ENCODE data around the gene ATG7. TPM values are rescaled to one million over a fixed set of nuclear protein-coding genes. Genes with fewer than 3 reads are reported as not detected.

ATG7 gene
- total and polyA plus RNA-seq, 12 donors: 9.1 to 118 (median 40.0) TPM

DNA sequence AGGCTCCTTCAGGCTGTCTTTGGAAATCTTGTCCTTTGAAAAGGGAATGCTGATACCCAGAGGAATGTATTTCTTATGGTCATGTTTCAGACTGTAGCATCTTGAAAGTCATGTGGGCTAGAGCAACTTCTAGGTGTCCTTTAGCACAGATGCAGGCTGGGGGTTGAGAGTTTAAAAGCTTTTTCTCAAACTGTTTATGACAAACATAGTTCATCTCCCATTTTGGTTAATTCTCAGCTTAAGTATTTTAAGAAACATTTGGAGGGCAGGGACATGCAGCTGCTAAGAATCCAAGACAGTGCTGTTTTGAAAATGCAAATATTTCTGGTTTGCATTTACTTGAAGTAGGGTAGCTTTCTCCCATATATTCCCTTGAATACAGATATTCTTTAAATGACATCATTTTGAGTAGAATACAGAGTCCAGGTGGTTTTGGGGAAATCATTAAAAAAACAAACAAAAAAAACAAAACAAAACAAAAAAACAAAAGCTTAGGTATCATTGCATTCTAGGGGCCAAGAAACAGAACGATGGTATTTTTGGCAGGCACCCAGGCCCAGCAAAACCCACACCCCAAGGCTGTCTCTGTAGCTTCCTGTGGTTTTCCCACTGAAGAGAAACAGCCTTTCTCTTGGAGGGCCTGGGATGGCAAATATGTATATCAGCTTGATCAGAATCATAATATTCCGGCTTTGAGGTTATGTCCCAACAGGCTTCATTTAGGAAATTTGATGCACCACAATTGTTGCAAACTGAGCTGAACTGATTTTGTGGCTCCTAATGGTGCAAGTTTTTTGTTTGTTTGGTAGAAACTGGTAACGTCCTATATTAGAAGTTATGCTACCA is 120.0 kb downstream of the ATG7 start:
- no peak for TF ChIP-seq POLR2A (IDR thresholded peaks at IDR 0.05)
- TF ChIP-seq, protein P1, sequence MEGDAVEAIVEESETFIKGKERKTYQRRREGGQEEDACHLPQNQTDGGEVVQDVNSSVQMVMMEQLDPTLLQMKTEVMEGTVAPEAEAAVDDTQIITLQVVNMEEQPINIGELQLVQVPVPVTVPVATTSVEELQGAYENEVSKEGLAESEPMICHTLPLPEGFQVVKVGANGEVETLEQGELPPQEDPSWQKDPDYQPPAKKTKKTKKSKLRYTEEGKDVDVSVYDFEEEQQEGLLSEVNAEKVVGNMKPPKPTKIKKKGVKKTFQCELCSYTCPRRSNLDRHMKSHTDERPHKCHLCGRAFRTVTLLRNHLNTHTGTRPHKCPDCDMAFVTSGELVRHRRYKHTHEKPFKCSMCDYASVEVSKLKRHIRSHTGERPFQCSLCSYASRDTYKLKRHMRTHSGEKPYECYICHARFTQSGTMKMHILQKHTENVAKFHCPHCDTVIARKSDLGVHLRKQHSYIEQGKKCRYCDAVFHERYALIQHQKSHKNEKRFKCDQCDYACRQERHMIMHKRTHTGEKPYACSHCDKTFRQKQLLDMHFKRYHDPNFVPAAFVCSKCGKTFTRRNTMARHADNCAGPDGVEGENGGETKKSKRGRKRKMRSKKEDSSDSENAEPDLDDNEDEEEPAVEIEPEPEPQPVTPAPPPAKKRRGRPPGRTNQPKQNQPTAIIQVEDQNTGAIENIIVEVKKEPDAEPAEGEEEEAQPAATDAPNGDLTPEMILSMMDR (IDR thresholded peaks at IDR 0.05): no peak
- WGBS, 4 donors: 46 to 65% (median 56%) methylated on average over 3 of the region's 3 CpGs
- Histone ChIP-seq H3K27me3 (no peaks in the 10 kb centered on the region), H3K4me3 (no peak overlapping the region), H3K36me3 (replicated peaks in 1 of 2) (no peaks in the 10 kb centered on the region), H3K9me3 (replicated peaks in 1 of 3) (no peaks in the 10 kb centered on the region), H3K27ac (no peak overlapping the region), H3K4me1 (replicated peaks in 1 of 2) (peaks cover 0 to 30% of the 10 kb centered on the region in 2 donors)
- intact Hi-C loops (cut with DNase I): no loop called here
- no peak for DNase-seq

DNA sequence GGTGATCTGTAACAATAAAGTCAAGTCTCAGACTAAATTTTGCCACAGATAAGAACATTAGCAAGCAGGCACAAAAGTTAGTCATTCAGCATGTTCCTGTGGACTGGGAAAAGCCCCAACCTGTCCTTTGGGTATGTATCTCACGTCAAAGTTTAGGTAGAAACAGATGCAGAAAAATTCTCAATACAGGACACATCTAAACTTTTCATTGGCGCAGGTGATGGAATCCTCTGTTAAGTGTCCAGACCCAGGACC is 120.6 kb downstream of the ATG7 start:
- TF ChIP-seq, protein P1 (IDR thresholded peaks at IDR 0.05): no peak
- no peak for TF ChIP-seq POLR2A (IDR thresholded peaks at IDR 0.05)
- H3K27ac ChIP-seq: no peak overlapping the region
- intact Hi-C loops (cut with DNase I): no loop called here
- H3K9me3 ChIP-seq (replicated peaks in 1 of 3): no peaks in the 10 kb centered on the region
- H3K36me3 ChIP-seq (replicated peaks in 1 of 2): no peaks in the 10 kb centered on the region
- H3K4me3 ChIP-seq: no peak overlapping the region
- peaks cover 0 to 30% of the 10 kb centered on the region in 2 donors for H3K4me1 ChIP-seq (replicated peaks in 1 of 2)
- no peak for DNase-seq
- WGBS, 4 donors: 92 to 97% (median 97%) methylated on average over 2 of the region's 2 CpGs
- H3K27me3 ChIP-seq: no peaks in the 10 kb centered on the region

DNA sequence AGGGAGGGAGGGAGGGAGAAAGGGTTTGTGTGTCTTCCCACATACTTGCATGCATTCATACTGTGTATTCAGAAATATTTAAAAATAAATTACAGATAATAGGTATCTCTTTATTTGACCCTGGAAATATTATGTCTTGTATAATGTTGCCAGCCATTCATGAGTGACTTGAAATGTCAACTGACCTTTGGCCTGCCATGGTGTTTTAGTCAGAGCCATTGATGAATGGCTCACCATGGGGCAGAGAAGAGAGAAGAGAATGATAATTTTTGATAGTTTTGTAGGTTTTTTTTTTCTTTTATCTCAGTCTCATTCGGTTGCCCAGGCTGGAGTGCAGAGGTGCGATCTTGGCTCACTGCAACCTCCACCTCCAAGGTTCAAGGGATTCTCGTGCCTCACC is 121.2 kb downstream of the ATG7 start:
- Histone ChIP-seq H3K36me3 (replicated peaks in 1 of 2) (no peaks in the 10 kb centered on the region), H3K4me1 (replicated peaks in 1 of 2) (peaks cover 0 to 30% of the 10 kb centered on the region in 2 donors), H3K9me3 (replicated peaks in 1 of 3) (no peaks in the 10 kb centered on the region), H3K27me3 (no peaks in the 10 kb centered on the region), H3K27ac (no peak overlapping the region), H3K4me3 (no peak overlapping the region)
- WGBS, 4 donors: 72 to 85% (median 77%) methylated on average over 3 of the region's 3 CpGs
- TF ChIP-seq POLR2A (IDR thresholded peaks at IDR 0.05): no peak
- TF ChIP-seq, protein P1 (IDR thresholded peaks at IDR 0.05): no peak
- no peak for DNase-seq
- intact Hi-C loops (cut with DNase I): no loop called here

DNA sequence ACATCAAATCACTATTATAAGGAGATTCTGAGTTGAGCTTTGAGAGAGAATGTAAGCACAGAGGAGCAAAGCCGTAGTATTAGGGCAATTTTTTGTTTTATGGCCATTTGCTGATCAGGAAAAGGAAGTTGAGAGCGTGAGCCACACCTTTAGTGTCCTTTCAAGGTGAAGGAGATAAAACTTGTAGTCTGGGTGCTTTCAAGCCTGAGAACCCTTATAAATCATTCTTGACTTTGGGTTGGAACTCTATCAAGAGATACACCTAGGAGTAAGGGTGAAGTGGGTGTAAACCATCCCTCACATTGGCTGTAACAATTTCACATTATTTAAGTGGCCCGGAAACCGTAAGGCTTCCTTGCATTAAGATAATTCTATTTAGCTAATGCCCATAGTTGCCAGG is 122.2 kb downstream of the ATG7 start:
- Histone ChIP-seq H3K36me3 (replicated peaks in 1 of 2) (no peaks in the 10 kb centered on the region), H3K4me3 (no peak overlapping the region), H3K4me1 (replicated peaks in 1 of 2) (peaks cover 0 to 30% of the 10 kb centered on the region in 2 donors), H3K9me3 (replicated peaks in 1 of 3) (no peaks in the 10 kb centered on the region), H3K27me3 (no peaks in the 10 kb centered on the region), H3K27ac (no peak overlapping the region)
- TF ChIP-seq, protein P1 (IDR thresholded peaks at IDR 0.05): no peak
- TF ChIP-seq POLR2A (IDR thresholded peaks at IDR 0.05): no peak
- intact Hi-C loops (cut with DNase I): no loop called here
- WGBS, 4 donors: 89 to 98% (median 94%) methylated on average over 4 of the region's 4 CpGs
- no peak for DNase-seq
